MM.1S (cell line): ENCODE measurements around the gene ZNF726.
A peak's percentile ranks its signal among the peaks of the same experiment; 100 is the strongest.
"Not testable (repeated sequence)": the region's sequence is repeated elsewhere in the genome, so short reads cannot be mapped to it uniquely, and the experiment has no call there.

ENCODE experiments used
- DNase-seq: peaks from one replicate; pipeline ENCODE4 v3.0.0-alpha.2; 2015
- H2AFZ ChIP-seq: fragments of 300-600 bp; sonication (generic); 2 replicates; pipeline ENCODE4 v1.6.0; 2016; ENCODE audit warnings: antibody characterized with exemption, low read length
- H3F3A ChIP-seq: fragments of 300-600 bp; sonication (generic); 2 replicates; pipeline ENCODE4 v1.6.1; 2016; ENCODE audit warnings: mild to moderate bottlenecking, antibody characterized with exemption, low read length, moderate library complexity, mixed read lengths; ENCODE audit not compliant: insufficient read depth
- H3K27ac ChIP-seq: fragments of 300-600 bp; sonication (generic); 2 replicates; pipeline ENCODE4 v1.5.1; 2016; ENCODE audit warnings: mild to moderate bottlenecking, low read length
- H3K27me3 ChIP-seq: fragments of 300-600 bp; sonication (generic); replicated peaks from 2 replicates; pipeline ENCODE4 v1.6.0; 2016; ENCODE audit warnings: low read length; ENCODE audit not compliant: insufficient read depth
- H3K36me3 ChIP-seq: fragments of 300-600 bp; sonication (generic); replicated peaks from 2 replicates; pipeline ENCODE4 v1.6.1; 2016; ENCODE audit warnings: mild to moderate bottlenecking, low read length, mixed read lengths; ENCODE audit not compliant: insufficient read depth
- H3K4me1 ChIP-seq: fragments of 300-600 bp; sonication (generic); 2 replicates; pipeline ENCODE4 v1.6.1; 2016; ENCODE audit warnings: low read length, mixed read lengths
- H3K4me2 ChIP-seq: fragments of 300-600 bp; sonication (generic); 2 replicates; pipeline ENCODE4 v1.6.0; 2016; ENCODE audit warnings: low read depth, low read length
- H3K4me3 ChIP-seq: fragments of 300-600 bp; sonication (generic); 2 replicates; pipeline ENCODE4 v1.5.1; 2016; ENCODE audit warnings: low read length, mixed read lengths
- H3K79me2 ChIP-seq: fragments of 300-600 bp; sonication (generic); 2 replicates; pipeline ENCODE4 v1.6.1; 2016; ENCODE audit warnings: mixed run types, low read length, mixed read lengths
- H3K9ac ChIP-seq: fragments of 300-600 bp; sonication (generic); 2 replicates; pipeline ENCODE4 v1.6.1; 2016; ENCODE audit warnings: low read length, mixed read lengths
- H3K9me2 ChIP-seq: fragments of 300-600 bp; sonication (generic); replicated peaks from 2 replicates; pipeline ENCODE4 v1.6.1; 2016; ENCODE audit warnings: mild to moderate bottlenecking, low read length, mixed read lengths; ENCODE audit not compliant: insufficient read depth
- H3K9me3 ChIP-seq: fragments of 300-600 bp; sonication (generic); replicated peaks from 2 replicates; pipeline ENCODE4 v1.6.1; 2016; ENCODE audit warnings: mild to moderate bottlenecking, low read length, mixed read lengths; ENCODE audit not compliant: insufficient read depth
- H4K20me1 ChIP-seq: fragments of 300-600 bp; sonication (generic); 2 replicates; pipeline ENCODE4 v1.6.1; 2016; ENCODE audit warnings: mild to moderate bottlenecking, low read length, moderate library complexity, mixed read lengths; ENCODE audit not compliant: insufficient read depth
- CTCF ChIP-seq: fragments of 300-600 bp; sonication (generic); IDR thresholded peaks from 2 replicates; pipeline ENCODE4 v1.5.1; 2016; ENCODE audit warnings: antibody characterized with exemption, low read length, mixed read lengths
- EZH2 ChIP-seq: fragments of 300-600 bp; sonication (generic); optimal IDR thresholded peaks from 2 replicates; pipeline ENCODE3; 2017; ENCODE audit warnings: low read depth, mild to moderate bottlenecking, antibody characterized with exemption, low read length, mixed read lengths
- EZH2phosphoT487 ChIP-seq: fragments of 300-600 bp; sonication (generic); IDR thresholded peaks from 2 replicates; pipeline ENCODE4 v1.6.1; 2018; ENCODE audit warnings: antibody characterized with exemption, low read length

The ZNF726 gene

GRCh38 chr19:23932878-23933277 is 18.2 kb downstream of the ZNF726 start:
- no peaks in the 10 kb centered on the region for H3K4me1 ChIP-seq
- no peak for TF ChIP-seq EZH2phosphoT487
- TF ChIP-seq CTCF, result no peak
- TF ChIP-seq EZH2, result no peak
- H3K9ac ChIP-seq, result no peak overlapping the region
- H2AFZ ChIP-seq, result no peak overlapping the region
- no peaks in the 10 kb centered on the region for H3K79me2 ChIP-seq
- H3K9me3 ChIP-seq, result no peaks in the 10 kb centered on the region
- H3K4me3 ChIP-seq, result no peak overlapping the region
- H3K36me3 ChIP-seq, result no peaks in the 10 kb centered on the region
- H3K9me2 ChIP-seq, result no peaks in the 10 kb centered on the region
- no peak for DNase-seq
- no peak overlapping the region for H3K4me2 ChIP-seq
- no peaks in the 10 kb centered on the region for H3K27me3 ChIP-seq
- no peaks in the 10 kb centered on the region for H3F3A ChIP-seq
- H4K20me1 ChIP-seq, result no peaks in the 10 kb centered on the region
- H3K27ac ChIP-seq, result no peak overlapping the region

- H3K4me1 ChIP-seq, H2AFZ ChIP-seq, H4K20me1 ChIP-seq, H3K79me2 ChIP-seq, H3K4me3 ChIP-seq, H3K9me2 ChIP-seq, H3K27me3 ChIP-seq, H3K9me3 ChIP-seq, H3K36me3 ChIP-seq, DNase-seq, H3F3A ChIP-seq, H3K9ac ChIP-seq, H3K4me2 ChIP-seq, H3K27ac ChIP-seq: not testable (repeated sequence)
Measured at GRCh38 chr19:23937031-23937430, 22.3 kb downstream of the ZNF726 start.

GRCh38 chr19:23943411-23943810 is 28.7 kb downstream of the ZNF726 start:
- H3K9me3 ChIP-seq, result no peaks in the 10 kb centered on the region

GRCh38 chr19:23946569-23946968 is 31.9 kb downstream of the ZNF726 start:
- H3F3A ChIP-seq, result no peaks in the 10 kb centered on the region
- no peaks in the 10 kb centered on the region for H4K20me1 ChIP-seq
- H3K27me3 ChIP-seq, result no peaks in the 10 kb centered on the region
- TF ChIP-seq EZH2phosphoT487 (no peak), EZH2 (no peak)
- H3K4me2 ChIP-seq, result no peak overlapping the region
- no peaks in the 10 kb centered on the region for H3K36me3 ChIP-seq
- H3K9ac ChIP-seq, result no peak overlapping the region
- H3K9me3 ChIP-seq, result no peaks in the 10 kb centered on the region
- no peak overlapping the region for H3K4me3 ChIP-seq
- no peak overlapping the region for H3K27ac ChIP-seq
- no peak overlapping the region for H2AFZ ChIP-seq
- H3K4me1 ChIP-seq, result no peaks in the 10 kb centered on the region
- H3K79me2 ChIP-seq, result no peaks in the 10 kb centered on the region
- peak; percentile 8 for DNase-seq
- H3K9me2 ChIP-seq, result no peaks in the 10 kb centered on the region

More at GRCh38 chr19:23943411-23943810, 28.7 kb downstream of the ZNF726 start:
- Histone ChIP-seq H3K79me2 (no peaks in the 10 kb centered on the region), H3F3A (no peaks in the 10 kb centered on the region), H3K27me3 (no peaks in the 10 kb centered on the region), H2AFZ (no peak overlapping the region), H3K4me1 (no peaks in the 10 kb centered on the region), H3K4me2 (no peak overlapping the region), H3K9ac (no peak overlapping the region), H3K4me3 (no peak overlapping the region), H3K9me2 (no peaks in the 10 kb centered on the region), H3K27ac (no peak overlapping the region), H3K36me3 (no peaks in the 10 kb centered on the region), H4K20me1 (no peaks in the 10 kb centered on the region)
- no peak for TF ChIP-seq EZH2
- no peak for DNase-seq

- Histone ChIP-seq H3K79me2 (no peaks in the 10 kb centered on the region), H3K9me3 (no peaks in the 10 kb centered on the region), H3K4me1 (no peaks in the 10 kb centered on the region), H2AFZ (no peak overlapping the region), H4K20me1 (no peaks in the 10 kb centered on the region), H3K27ac (no peak overlapping the region), H3K9ac (no peak overlapping the region), H3K9me2 (no peaks in the 10 kb centered on the region), H3K4me3 (no peak overlapping the region), H3K36me3 (no peaks in the 10 kb centered on the region), H3K27me3 (no peaks in the 10 kb centered on the region), H3K4me2 (no peak overlapping the region), H3F3A (no peaks in the 10 kb centered on the region)
- DNase-seq, result no peak
- no peak for TF ChIP-seq EZH2
- no peak for TF ChIP-seq EZH2phosphoT487
- TF ChIP-seq CTCF, result no peak
Measured at GRCh38 chr19:23949611-23950010, 34.9 kb downstream of the ZNF726 start.
